Muscle of leg (tissue), 11 donors: Measurements from ENCODE around the gene GSE1. TPM values are rescaled to one million over a fixed set of nuclear protein-coding genes. Genes with fewer than 3 reads are reported as not detected.

Experiments used
- DNase-seq: peaks from one replicate; pipeline ENCODE4 v3.0.0; 2013
- H3K27ac ChIP-seq: one replicate; pipeline ENCODE4 v1.5.1; 2013; ENCODE audit warnings: mild to moderate bottlenecking, low read length, control low read depth
- H3K27me3 ChIP-seq: one replicate; pipeline ENCODE4 v1.6.1; 2013; ENCODE audit warnings: low read length; ENCODE audit not compliant: control insufficient read depth, insufficient read depth
- H3K36me3 ChIP-seq: one replicate; pipeline ENCODE4 v1.6.1; 2013; ENCODE audit warnings: low read length; ENCODE audit not compliant: control insufficient read depth, insufficient read depth
- H3K4me1 ChIP-seq: one replicate; pipeline ENCODE4 v1.6.1; 2013; ENCODE audit warnings: low read length; ENCODE audit not compliant: control insufficient read depth, insufficient read depth
- H3K4me3 ChIP-seq: one replicate; pipeline ENCODE4 v1.5.1; 2013; ENCODE audit warnings: low read length, control low read depth
- H3K9me3 ChIP-seq: replicated peaks from 2 replicates; pipeline ENCODE4 v1.6.1; 2013; ENCODE audit warnings: low read depth, low read length; ENCODE audit not compliant: control insufficient read depth
- WGBS: methylation state at CpG from one replicate; pipeline ENCODE4 v1.1.5; 2013; ENCODE audit warnings: missing lambda C conversion rate; ENCODE audit not compliant: insufficient coverage; 5-methylcytosine and 5-hydroxymethylcytosine counted together
- polyA plus RNA-seq, 8 donors: library from polyadenylated mRNA; unstranded; fragments of 120-200 nt; gene quantifications; one replicate each; pipeline versions ENCODE4 v1.2.1 to v1.2.3, GENCODE V29; 2013; ENCODE audit warnings: inconsistent platforms in 1 of 8, low replicate concordance in 1 of 8; ENCODE audit not compliant: insufficient read length in 8 of 8, insufficient read depth in 1 of 8
- total RNA-seq: library from RNA; stranded (reverse); fragments of 120-200 nt; gene quantifications from one replicate; pipeline ENCODE4 v1.2.4, GENCODE V29; 2013

The GSE1 gene
- total and polyA plus RNA-seq, 9 donors = 32.4 to 67.4 (median 47.3) TPM

DNA sequence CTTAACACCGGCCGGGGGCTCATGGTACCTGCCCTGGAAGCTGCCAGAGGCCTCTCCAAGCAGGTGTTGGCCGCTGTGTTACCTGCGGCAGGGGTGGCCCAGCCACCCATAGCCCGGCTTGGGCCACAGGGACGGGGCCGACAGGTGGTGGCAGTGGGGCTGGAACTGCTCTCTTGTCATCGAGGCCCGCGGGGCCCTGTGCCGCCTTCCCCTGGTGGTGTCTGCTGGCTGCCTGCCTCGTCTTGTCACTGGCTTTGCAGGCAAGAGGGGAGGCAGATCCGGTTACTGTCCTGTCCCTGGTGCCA, 27.1 kb downstream of the GSE1 start:
- H3K27me3 ChIP-seq = no peaks in the 10 kb centered on the region
- H3K36me3 ChIP-seq = peaks cover 3% of the 10 kb centered on the region
- H3K4me1 ChIP-seq = peaks cover 52% of the 10 kb centered on the region
- H3K9me3 ChIP-seq = no peaks in the 10 kb centered on the region
- no peak overlapping the region for H3K4me3 ChIP-seq
- H3K27ac ChIP-seq = peak overlapping the region; percentile 20
- 85% methylated on average over 13 of the region's 13 CpGs for WGBS
- DNase-seq = no peak

DNA sequence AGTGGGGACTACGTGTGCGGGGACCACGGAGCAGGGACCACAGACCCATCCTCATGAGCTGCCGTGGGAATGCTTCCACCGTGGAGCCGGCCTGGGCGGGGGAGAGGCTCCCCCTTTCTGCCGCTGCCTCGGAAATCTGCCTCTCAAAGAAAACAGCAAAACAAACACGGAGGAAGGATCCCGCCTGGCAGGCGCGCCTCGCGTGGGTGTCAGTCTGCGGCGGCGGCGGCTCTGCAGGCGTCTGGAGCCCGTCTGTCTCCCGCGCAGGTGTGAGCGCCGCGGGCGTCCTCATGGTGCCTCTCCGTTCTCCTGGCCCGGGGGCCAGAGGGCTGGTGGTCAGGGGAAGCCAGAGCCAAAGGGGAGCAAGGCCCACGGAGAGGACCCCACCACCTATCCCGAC, 27.5 kb downstream of the GSE1 start:
- H3K4me1 ChIP-seq = peaks cover 48% of the 10 kb centered on the region
- peaks cover 2% of the 10 kb centered on the region for H3K36me3 ChIP-seq
- no peaks in the 10 kb centered on the region for H3K9me3 ChIP-seq
- no peaks in the 10 kb centered on the region for H3K27me3 ChIP-seq
- DNase-seq = no peak
- H3K4me3 ChIP-seq = no peak overlapping the region
- no peak overlapping the region for H3K27ac ChIP-seq
- 80% methylated on average over 28 of the region's 31 CpGs for WGBS

DNA sequence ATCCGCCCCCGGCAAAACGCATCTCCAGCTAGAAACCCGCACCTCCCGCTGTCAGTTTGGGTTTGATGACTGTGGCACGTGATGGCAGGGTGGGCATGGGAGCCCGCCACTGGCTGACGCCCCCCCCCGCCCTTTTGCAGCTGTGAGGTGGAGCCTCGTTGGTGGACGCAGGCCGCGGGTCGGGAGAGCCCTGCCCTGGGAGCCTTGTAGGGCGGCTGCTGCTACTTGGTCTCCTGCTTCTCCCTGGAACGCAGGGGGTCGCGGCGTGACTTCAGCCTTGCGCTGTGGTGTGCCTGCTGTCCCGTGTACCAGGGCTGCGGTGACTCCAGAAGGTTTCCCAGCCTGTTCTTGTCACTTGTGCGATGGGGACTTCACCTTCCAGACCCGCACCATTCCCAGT, 28.2 kb downstream of the GSE1 start:
- DNase-seq = no peak
- H3K36me3 ChIP-seq = peaks cover 2% of the 10 kb centered on the region
- no peaks in the 10 kb centered on the region for H3K9me3 ChIP-seq
- H3K4me3 ChIP-seq = no peak overlapping the region
- H3K27ac ChIP-seq = no peak overlapping the region
- 72% methylated on average over 20 of the region's 24 CpGs for WGBS
- peaks cover 46% of the 10 kb centered on the region for H3K4me1 ChIP-seq
- H3K27me3 ChIP-seq = no peaks in the 10 kb centered on the region

DNA sequence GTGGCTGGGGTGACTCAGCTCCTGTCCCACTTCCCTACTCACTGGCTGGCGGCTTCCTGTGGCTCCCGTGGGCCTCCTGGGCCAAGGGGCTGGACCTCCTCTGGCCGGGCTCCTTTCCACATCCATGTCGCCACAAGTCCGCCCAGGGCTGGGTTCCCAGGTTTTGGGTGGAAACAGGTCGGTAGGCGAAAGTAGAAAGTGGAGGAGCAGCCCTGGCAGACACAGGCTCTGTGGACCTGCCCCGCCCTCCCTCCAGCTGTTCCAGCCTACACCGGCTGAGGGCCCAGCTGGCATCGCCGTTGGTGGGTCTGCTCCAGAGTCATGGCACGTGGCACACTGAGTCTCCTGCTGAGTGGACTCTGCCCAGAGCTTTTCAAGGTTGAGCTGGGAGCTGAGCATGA, 28.7 kb downstream of the GSE1 start:
- Histone ChIP-seq H3K27ac (no peak overlapping the region), H3K4me1 (peaks cover 46% of the 10 kb centered on the region), H3K9me3 (no peaks in the 10 kb centered on the region), H3K27me3 (no peaks in the 10 kb centered on the region), H3K4me3 (no peak overlapping the region), H3K36me3 (peaks cover 2% of the 10 kb centered on the region)
- WGBS = 77% methylated on average over 11 of the region's 12 CpGs
- peak; percentile 68 for DNase-seq

DNA sequence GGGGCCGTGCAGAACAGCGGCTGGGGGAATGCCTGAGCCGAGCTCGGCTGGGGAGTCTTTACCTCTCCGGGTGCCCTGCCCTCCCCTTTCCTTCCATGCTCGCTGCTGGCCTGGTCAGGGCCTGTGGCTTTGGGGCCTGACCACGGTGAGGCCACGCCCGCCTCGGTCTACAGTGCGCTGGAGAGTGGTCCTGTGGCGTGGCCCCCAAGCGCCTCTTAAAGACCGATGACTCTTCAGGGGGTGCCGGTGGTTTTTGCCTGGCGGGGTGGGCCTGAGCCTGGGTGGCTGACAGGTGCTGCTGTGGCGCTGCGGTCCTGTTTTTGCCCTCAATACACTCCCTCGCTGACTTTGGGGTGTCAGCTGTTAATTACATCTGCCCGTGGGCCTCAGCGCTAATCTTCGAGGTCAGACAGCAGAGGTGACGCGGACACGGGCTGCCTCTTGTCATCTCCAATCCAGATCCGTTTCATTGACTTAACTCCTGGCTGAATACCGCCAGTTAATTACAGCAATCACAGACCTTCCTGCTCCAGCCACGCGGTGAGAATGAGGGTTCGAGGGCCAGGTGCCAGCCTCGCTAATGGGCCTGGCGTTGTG, 29.7 kb downstream of the GSE1 start:
- peaks cover 2% of the 10 kb centered on the region for H3K36me3 ChIP-seq
- 81% methylated on average over 26 of the region's 32 CpGs for WGBS
- H3K27ac ChIP-seq = no peak overlapping the region
- H3K4me3 ChIP-seq = no peak overlapping the region
- no peaks in the 10 kb centered on the region for H3K9me3 ChIP-seq
- DNase-seq = no peak
- H3K4me1 ChIP-seq = peaks cover 41% of the 10 kb centered on the region
- no peaks in the 10 kb centered on the region for H3K27me3 ChIP-seq

DNA sequence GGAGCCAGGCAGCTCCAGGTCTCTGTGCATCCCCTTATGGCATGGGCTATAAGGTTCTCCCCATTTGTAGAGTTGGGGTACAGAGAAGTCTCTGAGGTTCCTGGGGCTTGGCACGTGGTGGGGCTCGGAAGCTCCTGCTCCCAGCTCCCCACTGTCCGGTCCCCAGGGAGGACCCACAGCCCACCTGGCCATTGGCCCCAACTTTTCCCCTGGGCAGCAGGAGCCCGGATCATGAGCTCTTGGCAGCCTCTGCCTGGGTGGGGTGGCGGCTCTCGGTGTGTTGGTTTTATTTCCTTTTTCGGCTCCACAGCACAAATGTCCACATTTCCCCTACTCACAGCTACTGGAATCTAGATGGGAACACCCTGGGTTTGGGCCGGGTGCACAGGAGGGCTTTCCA, 30.5 kb downstream of the GSE1 start:
- no peak overlapping the region for H3K4me3 ChIP-seq
- peaks cover 3% of the 10 kb centered on the region for H3K36me3 ChIP-seq
- no peaks in the 10 kb centered on the region for H3K9me3 ChIP-seq
- WGBS = 72% methylated on average over 4 of the region's 8 CpGs
- H3K27me3 ChIP-seq = no peaks in the 10 kb centered on the region
- peaks cover 36% of the 10 kb centered on the region for H3K4me1 ChIP-seq
- no peak for DNase-seq
- H3K27ac ChIP-seq = no peak overlapping the region

DNA sequence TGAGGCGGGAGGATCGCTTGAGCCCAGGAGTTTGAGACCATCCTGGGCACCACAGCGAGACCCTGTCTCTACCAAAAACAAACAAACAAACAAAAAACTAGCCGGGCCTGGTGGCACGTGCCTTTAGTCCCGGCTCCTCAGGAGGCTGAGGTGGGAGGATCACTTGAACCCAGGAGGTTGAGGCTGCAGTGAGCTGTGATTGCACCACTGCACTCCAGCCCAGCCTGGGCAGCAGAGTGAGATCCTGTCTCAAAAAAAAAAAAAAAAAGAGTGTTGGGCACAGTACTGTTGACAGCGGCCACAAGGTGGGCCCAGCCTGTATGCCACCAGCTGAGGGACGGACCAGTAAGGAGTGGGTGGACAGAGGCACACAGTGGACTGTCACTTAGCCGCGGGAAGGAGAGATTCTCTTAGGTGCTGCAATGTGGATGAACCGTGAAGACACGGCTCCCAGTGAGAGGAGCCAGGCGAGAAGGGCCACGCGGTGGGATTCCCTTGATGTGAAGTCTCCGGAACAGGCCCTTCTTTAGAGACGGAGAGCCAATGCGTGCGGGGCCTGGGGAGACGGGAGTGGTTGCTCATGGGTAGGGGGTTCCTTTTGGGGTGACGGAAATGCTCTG, 31.1 kb downstream of the GSE1 start:
- H3K36me3 ChIP-seq = peaks cover 7% of the 10 kb centered on the region
- 84% methylated on average over 15 of the region's 21 CpGs for WGBS
- no peaks in the 10 kb centered on the region for H3K27me3 ChIP-seq

DNA sequence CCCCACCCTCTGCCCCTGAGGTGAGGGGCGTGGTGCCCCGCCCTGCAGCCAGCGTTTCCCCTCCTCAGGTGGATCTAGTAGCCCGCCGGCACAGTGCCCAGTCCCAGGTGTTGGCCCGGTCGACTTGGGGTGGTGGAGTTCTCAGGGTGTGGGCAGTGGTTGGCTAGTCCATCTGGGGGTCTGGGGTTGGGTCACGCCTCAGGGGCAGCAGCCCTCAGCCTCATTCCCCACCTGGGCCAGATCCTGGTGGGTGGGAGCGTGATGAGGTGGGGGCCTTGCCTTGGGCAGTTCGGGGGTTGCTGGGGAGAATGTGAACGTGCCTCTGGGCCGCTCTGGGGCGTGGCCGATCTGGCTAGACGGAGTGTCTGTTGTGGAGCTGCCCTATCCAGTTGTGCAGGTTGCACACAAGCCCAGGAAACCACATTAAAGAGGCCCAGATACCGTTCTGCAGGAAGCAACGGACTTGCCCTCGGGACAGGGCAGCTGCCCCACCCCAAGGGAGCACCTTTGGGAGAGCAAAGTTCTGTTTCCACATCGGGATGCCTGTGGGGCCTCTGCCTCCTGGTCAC, 32.0 kb downstream of the GSE1 start:
- DNase-seq = no peak
- H3K4me1 ChIP-seq = peaks cover 25% of the 10 kb centered on the region
- H3K9me3 ChIP-seq = no peaks in the 10 kb centered on the region
- no peak overlapping the region for H3K4me3 ChIP-seq
- H3K27me3 ChIP-seq = no peaks in the 10 kb centered on the region
- no peak overlapping the region for H3K27ac ChIP-seq
- H3K36me3 ChIP-seq = peaks cover 10% of the 10 kb centered on the region
- 81% methylated on average over 10 of the region's 19 CpGs for WGBS

More for the DNA sequence above, 31.1 kb downstream of the GSE1 start:
- Histone ChIP-seq H3K4me1 (peaks cover 31% of the 10 kb centered on the region), H3K27ac (no peak overlapping the region), H3K4me3 (no peak overlapping the region), H3K9me3 (no peaks in the 10 kb centered on the region)
- no peak for DNase-seq

DNA sequence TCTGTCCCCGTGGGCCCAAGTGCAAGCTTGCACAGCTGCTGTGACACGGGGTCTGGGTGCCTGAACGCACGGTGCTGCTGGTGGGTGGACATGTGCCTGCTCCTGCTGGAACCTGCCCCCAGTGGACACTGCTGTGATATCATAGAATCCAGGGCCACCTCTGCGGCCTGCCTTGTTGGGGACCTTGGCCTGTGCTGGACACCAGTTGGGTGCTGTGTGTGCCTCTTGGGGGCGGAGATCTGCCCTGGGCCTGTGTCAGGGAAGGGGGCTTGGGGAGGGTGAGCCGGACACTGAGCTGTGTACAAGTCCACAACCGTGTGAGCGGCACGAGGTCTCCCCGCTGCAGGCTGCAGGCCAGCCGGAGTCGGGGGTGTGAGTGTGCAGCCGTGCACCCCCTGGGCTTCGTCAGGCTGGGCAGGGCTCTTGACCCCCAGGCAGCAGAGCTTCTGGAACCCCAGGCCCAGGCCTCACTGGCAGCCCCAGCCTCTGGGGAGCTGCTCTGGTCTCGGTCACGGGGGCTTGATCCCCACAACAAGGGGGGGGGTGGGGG, 33.3 kb downstream of the GSE1 start:
- H3K27me3 ChIP-seq = no peaks in the 10 kb centered on the region
- no peak overlapping the region for H3K4me3 ChIP-seq
- WGBS = 74% methylated on average over 13 of the region's 17 CpGs
- H3K9me3 ChIP-seq = no peaks in the 10 kb centered on the region
- H3K36me3 ChIP-seq = peaks cover 8% of the 10 kb centered on the region
- no peak overlapping the region for H3K27ac ChIP-seq
- DNase-seq = no peak
- H3K4me1 ChIP-seq = peaks cover 30% of the 10 kb centered on the region

DNA sequence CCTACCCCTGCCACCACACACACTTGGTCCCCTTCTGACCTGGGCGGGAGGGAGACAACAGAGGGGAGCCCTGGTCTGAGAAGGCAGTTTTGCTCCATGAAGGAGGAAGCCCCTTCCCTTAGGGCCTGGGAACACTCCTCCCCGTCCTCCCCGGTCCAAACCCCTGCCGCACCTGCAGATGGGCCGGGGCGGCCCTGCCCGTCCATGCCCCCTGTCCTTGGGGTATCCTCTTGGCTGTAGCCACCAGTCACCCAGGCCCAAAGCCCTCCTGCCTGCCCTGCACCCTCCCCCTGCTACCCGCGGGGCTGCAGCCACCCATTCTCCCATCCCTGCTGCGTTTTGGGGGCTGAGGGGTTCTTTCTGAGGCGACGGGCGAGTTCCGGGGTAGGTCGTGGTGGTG, 33.9 kb downstream of the GSE1 start:
- peaks cover 8% of the 10 kb centered on the region for H3K36me3 ChIP-seq
- DNase-seq = no peak
- H3K27me3 ChIP-seq = no peaks in the 10 kb centered on the region
- WGBS = 94% methylated on average over 7 of the region's 15 CpGs
- H3K9me3 ChIP-seq = no peaks in the 10 kb centered on the region
- no peak overlapping the region for H3K4me3 ChIP-seq
- peaks cover 30% of the 10 kb centered on the region for H3K4me1 ChIP-seq
- H3K27ac ChIP-seq = no peak overlapping the region
